Erythroblast (primary cell): ENCODE data around the gene SEPTIN6.

Experiments used
- GATA1 ChIP-seq: IDR thresholded peaks from 2 replicates; pipeline ENCODE4 v1.6.1; 2011; ENCODE audit warnings: low read depth, mild to moderate bottlenecking, control low read depth, low read length, moderate library complexity
- POLR2A ChIP-seq: IDR thresholded peaks from 2 replicates; pipeline ENCODE4 v1.6.1; 2011; ENCODE audit warnings: mild to moderate bottlenecking, low read length

DNA sequence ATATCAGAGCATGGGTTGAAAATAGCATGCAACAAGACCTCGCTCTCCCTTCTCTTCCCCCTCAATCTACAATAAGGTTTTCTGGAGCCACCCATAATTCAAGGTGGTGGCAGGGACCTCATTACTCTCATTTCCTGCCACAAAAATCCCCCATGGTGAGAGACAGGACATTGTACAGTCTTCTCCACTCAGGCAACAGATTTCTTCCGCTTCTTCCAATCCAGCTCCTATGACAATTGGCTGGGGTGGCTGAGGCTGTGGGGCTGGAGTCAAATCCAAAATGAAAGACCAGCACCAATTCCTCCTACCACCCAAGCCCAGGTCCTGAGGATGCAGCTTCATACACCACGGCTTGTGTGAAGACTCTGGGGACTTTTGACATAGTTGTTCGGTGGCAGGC, 46.5 kb downstream of the SEPTIN6 start:
- TF ChIP-seq POLR2A (no peak), GATA1 (no peak)
